ENCODE results near the gene CEP44. TPM values are rescaled to one million over a fixed set of nuclear protein-coding genes. Genes with fewer than 3 reads are reported as not detected.
"Not testable (repeated sequence)": the region's sequence is repeated elsewhere in the genome, so short reads cannot be mapped to it uniquely, and the experiment has no call there.

The CEP44 gene
- polyA plus RNA-seq, 1 experiment, result 7.4 TPM

DNA sequence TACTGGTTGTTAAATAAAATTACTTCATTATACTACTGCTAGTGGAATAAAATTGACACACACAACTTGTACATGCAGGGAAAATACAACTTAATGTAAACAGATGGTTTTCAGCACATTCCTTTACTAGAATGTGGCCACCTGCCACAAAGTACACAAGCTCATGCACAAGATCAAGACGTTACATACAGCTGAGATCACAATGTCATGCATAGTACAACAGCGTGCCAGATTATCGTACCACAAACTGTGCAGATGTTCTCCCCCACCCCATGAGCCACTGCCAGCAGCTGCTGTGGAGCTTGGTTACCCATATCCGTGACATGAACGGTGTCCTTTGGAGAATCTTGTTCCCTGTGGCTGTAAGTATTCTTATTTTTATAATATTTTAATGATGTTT lies 27.9 kb upstream of the CEP44 start:
- Histone ChIP-seq H3K27me3 (ENCODE audit: control insufficient read depth, insufficient read depth, low read length) (no peaks in the 10 kb centered on the region), H3K4me3 (ENCODE audit: low read depth, low read length) (no peak overlapping the region), H3K9me3 (ENCODE audit: control insufficient read depth, insufficient read depth, low read length) (no peaks in the 10 kb centered on the region), H3K27ac (ENCODE audit: low read depth, low read length) (peak overlapping the region; percentile 58)
- ChIA-PET CTCF (no interaction called here), POLR2A (interaction anchor here (0.5 to 0.7 kb wide), 2 partner anchors 102 to 741 kb away, joined by 3 read pairs; no protein-coding TSS in a partner anchor)
- TF ChIP-seq, protein P1, sequence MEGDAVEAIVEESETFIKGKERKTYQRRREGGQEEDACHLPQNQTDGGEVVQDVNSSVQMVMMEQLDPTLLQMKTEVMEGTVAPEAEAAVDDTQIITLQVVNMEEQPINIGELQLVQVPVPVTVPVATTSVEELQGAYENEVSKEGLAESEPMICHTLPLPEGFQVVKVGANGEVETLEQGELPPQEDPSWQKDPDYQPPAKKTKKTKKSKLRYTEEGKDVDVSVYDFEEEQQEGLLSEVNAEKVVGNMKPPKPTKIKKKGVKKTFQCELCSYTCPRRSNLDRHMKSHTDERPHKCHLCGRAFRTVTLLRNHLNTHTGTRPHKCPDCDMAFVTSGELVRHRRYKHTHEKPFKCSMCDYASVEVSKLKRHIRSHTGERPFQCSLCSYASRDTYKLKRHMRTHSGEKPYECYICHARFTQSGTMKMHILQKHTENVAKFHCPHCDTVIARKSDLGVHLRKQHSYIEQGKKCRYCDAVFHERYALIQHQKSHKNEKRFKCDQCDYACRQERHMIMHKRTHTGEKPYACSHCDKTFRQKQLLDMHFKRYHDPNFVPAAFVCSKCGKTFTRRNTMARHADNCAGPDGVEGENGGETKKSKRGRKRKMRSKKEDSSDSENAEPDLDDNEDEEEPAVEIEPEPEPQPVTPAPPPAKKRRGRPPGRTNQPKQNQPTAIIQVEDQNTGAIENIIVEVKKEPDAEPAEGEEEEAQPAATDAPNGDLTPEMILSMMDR (IDR thresholded peaks at IDR 0.05; ENCODE audit: low read depth, low read length), result no peak
- peak; percentile 78 for DNase-seq (ENCODE audit: low read depth, low spot score)

DNA sequence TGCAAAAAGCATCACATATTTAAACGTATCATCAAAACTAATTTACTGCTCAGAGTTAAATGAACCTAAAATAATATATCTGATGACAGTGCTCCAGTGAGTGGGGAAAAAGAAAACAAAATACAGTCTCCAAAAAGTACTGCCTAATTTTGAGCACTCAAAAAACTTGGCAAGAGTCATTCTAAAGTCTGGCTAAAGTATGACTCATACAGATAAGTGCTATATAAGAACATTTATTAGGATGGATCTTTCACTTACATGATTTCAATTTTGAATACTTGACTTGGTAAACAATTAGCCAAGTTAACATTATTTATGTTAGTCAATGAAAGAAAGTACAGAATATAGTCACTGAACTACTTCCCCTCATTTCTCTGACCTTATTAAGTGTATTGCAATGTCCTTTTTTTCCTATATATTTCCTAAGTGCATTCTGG lies 27.4 kb upstream of the CEP44 start:
- Histone ChIP-seq H3K27me3 (ENCODE audit: control insufficient read depth, insufficient read depth, low read length) (no peaks in the 10 kb centered on the region), H3K9me3 (ENCODE audit: control insufficient read depth, insufficient read depth, low read length) (no peaks in the 10 kb centered on the region), H3K4me3 (ENCODE audit: low read depth, low read length) (no peak overlapping the region), H3K27ac (ENCODE audit: low read depth, low read length) (no peak overlapping the region)
- CTCF ChIA-PET, result interaction anchor here (1.5 kb wide), 1 partner anchor 34 kb away, joined by 4 read pairs; no protein-coding TSS in a partner anchor
- POLR2A ChIA-PET, result interaction anchor here (0.7 kb wide), 1 partner anchor 742 kb away, joined by 3 read pairs; no protein-coding TSS in a partner anchor
- TF ChIP-seq, protein P1 (IDR thresholded peaks at IDR 0.05; ENCODE audit: low read depth, low read length), result no peak
- DNase-seq (ENCODE audit: low read depth, low spot score), result no peak

DNA sequence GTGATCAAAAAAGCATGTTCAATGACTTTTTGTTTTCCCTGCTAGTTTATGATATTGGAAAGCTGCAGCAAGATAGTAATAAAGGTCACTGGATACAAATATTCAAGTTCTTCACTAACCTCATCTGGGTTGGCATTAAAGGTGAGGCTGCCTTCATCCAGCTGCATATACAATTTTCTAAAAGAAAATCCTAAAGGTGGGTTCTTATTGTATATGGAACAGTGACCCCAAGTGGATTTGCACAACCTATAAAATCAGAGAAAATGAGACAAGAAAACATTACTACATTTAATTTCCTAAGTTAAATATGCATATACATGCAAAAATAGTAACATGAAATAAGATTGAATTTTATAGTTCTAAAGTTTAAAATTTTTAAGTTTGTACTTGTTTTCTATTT lies 24.1 kb upstream of the CEP44 start:
- TF ChIP-seq, protein P1 (IDR thresholded peaks at IDR 0.05; ENCODE audit: low read depth, low read length), result no peak
- CTCF ChIA-PET, result no interaction called here

DNA sequence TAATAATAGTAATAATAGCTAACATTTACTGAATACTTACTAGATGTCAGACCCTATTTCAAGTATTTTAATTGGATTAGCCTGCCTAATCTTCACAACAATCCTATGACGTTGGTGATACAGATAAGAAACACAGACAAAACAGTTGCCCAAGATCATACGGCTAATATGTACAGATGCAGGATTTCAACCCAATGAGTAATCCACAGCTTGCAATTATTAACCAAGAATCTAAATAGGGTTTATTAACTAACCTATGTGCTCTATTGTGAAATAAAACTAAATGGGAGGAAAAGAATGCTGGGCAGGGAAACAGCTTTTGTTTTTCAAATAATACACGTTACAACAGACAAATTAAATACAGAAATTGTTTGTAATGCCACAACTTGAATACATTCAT lies 23.6 kb upstream of the CEP44 start:
- no peak overlapping the region for H3K27ac ChIP-seq (ENCODE audit: low read depth, low read length)
- DNase-seq (ENCODE audit: low read depth, low spot score), result peak; percentile 39
- H3K9me3 ChIP-seq (ENCODE audit: control insufficient read depth, insufficient read depth, low read length), result no peaks in the 10 kb centered on the region
- POLR2A ChIA-PET, result interaction anchor here (0.6 to 1.0 kb wide), 2 partner anchors 24 to 771 kb away, joined by 3 to 4 read pairs; partner anchors contain the start of gene CEP44
- CTCF ChIA-PET, result no interaction called here
- TF ChIP-seq, protein P1 (IDR thresholded peaks at IDR 0.05; ENCODE audit: low read depth, low read length), result no peak
- no peaks in the 10 kb centered on the region for H3K27me3 ChIP-seq (ENCODE audit: control insufficient read depth, insufficient read depth, low read length)
- no peak overlapping the region for H3K4me3 ChIP-seq (ENCODE audit: low read depth, low read length)

More for the DNA sequence above, 24.1 kb upstream of the CEP44 start:
- Histone ChIP-seq H3K9me3 (ENCODE audit: control insufficient read depth, insufficient read depth, low read length) (no peaks in the 10 kb centered on the region), H3K27ac (ENCODE audit: low read depth, low read length) (no peak overlapping the region), H3K4me3 (ENCODE audit: low read depth, low read length) (no peak overlapping the region), H3K27me3 (ENCODE audit: control insufficient read depth, insufficient read depth, low read length) (no peaks in the 10 kb centered on the region)
- DNase-seq (ENCODE audit: low read depth, low spot score), result no peak
- POLR2A ChIA-PET, result interaction anchor here (0.6 to 1.0 kb wide), 2 partner anchors 25 to 771 kb away, joined by 3 to 4 read pairs; partner anchors contain the start of gene CEP44

DNA sequence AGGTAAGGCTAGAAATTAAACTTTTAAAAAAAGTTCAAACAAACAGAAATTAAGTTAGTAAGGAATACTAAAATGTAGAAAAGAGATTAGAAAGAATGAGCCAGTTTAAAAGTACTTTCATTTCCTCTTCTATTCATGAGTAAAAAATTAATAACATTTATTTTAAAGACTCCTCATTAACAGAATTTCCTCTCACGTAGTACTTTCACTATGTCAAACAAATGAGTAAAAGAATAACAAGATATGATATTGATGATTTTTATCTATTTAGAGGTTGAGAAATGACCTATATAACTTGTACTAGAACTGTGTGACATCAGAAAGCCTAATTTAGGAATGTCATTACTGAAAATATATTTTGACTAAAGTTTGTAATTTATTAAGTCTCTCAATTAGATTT lies 22.3 kb upstream of the CEP44 start:
- H3K27ac ChIP-seq (ENCODE audit: low read depth, low read length); H3K9me3 ChIP-seq (ENCODE audit: control insufficient read depth, insufficient read depth, low read length); DNase-seq (ENCODE audit: low read depth, low spot score); H3K4me3 ChIP-seq (ENCODE audit: low read depth, low read length); H3K27me3 ChIP-seq (ENCODE audit: control insufficient read depth, insufficient read depth, low read length); CTCF ChIA-PET: not testable (repeated sequence)
- POLR2A ChIA-PET, result interaction anchor here (1.2 kb wide), 1 partner anchor 22 kb away, joined by 3 read pairs; the partner anchor contains the start of genes CEP44 and FBXO8

Data from AG04450 (cell line).